Motor neuron (in vitro differentiated cells): ENCODE results near the gene PRSS16. TPM values are rescaled to one million over a fixed set of nuclear protein-coding genes. Genes with fewer than 3 reads are reported as not detected.

Experiments
- ATAC-seq, 8 experiments: fragments of 200-7000 bp; cut with Tn5 transposase; replicated peaks in 6 of 8; 2 replicates each; pipeline ENCODE4 v1.8.0; 2021; ENCODE audit warnings: mild to moderate bottlenecking in 8 of 8, moderate library complexity in 8 of 8
- H3K27ac ChIP-seq, 2 donors: fragments of 250-450 bp; sonication (Bioruptor Pico); 2 replicates each; pipeline ENCODE4 v1.9.0; 2021; ENCODE audit warnings: antibody characterized with exemption in 2 of 2, mild to moderate bottlenecking in 2 of 2, moderate library complexity in 1 of 2
- H3K4me1 ChIP-seq, 2 donors: fragments of 250-450 bp; sonication (Bioruptor Pico); replicated peaks in 1 of 2; 2 replicates each; pipeline ENCODE4 v1.6.1; 2021; ENCODE audit warnings: antibody characterized with exemption in 2 of 2, mild to moderate bottlenecking in 2 of 2, moderate library complexity in 1 of 2
- H3K4me3 ChIP-seq, 5 donors: fragments of 250-450 bp; sonication (Bioruptor Pico); 2 replicates each; pipeline ENCODE4 v1.9.0; 2021; ENCODE audit warnings: antibody characterized with exemption in 5 of 5, mild to moderate bottlenecking in 5 of 5, moderate library complexity in 4 of 5
- WGBS, 10 experiments: fragments of 450-650 bp; shearing (Covaris generic); methylation state at CpG; one replicate each; pipeline ENCODE4 v1.0.0; 2022; 5-methylcytosine and 5-hydroxymethylcytosine counted together
- in situ Hi-C, 9 experiments: fragments of 400-800 bp; cut with MboI; loops; one replicate each; pipeline ENCODE4 v1.15.0; 2021; ENCODE audit warnings: low sequenced_read_pairs in 9 of 9, low pct_unique_long_range_greater_than_20kb in 2 of 9; ENCODE audit not compliant: unreplicated experiment in 9 of 9
- total RNA-seq, 8 experiments: library from RNA; unstranded; fragments of 300-600 nt; gene quantifications; 2 replicates each; pipeline versions ENCODE4 v1.2.3 to v1.2.4, GENCODE V29; 2022

Gene PRSS16
- total RNA-seq, 8 experiments from 2014 or later, result 0.21 to 2.1 (median 0.79) TPM

DNA sequence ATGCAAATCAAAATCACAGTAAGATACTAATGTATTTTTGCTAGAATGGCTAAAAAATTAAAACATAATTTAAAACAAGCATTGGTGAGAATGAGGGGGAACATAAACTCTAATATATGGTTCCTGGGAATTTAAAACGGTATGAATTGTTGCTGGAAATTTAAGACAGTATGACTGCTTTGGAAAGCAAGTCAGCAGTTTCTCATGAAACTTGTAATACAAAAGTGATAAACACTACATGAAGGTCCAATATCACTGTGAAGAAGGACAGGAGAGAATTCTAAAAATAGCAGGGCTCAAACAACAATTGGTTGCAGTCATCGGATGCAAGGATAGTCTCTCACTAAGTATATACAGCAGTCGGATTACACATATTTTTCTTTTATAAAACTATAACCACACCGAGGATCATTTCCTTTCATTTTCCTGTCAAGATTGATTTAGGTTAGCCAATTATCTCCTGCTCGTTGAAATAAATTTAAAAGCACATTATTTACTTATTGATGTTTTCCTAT lies 18.5 kb upstream of the PRSS16 start:
- 24 to 94% (median 83%) methylated on average over 3 to 5 of the region's 5 CpGs for WGBS, 10 experiments
- Histone ChIP-seq H3K4me1 (no peaks in the 10 kb centered on the region), H3K27ac (no peak overlapping the region), H3K4me3 (no peak overlapping the region)
- in situ Hi-C loops, result no loop called here
- ATAC-seq, result no peak

DNA sequence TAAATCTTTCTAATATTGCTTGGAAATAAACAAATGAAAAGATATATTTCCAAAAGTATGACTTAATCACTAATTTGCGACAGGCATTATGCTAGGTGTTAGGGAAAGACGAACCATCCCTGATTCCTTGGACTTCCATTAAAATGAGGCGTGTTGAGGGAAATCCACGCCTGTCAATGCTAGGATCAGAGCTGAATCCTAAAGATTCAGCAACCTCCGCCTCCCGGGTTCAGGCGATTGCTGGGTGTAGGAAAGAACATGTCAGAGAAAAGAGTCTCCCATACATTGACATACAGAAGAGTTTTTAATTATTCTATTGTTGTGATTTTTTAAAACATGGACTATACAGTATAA lies 16.8 kb upstream of the PRSS16 start:
- H3K4me3 ChIP-seq, result peak overlapping the region in 2 of 5 donors; percentile 17 to 29
- no peaks in the 10 kb centered on the region for H3K4me1 ChIP-seq
- no peak overlapping the region for H3K27ac ChIP-seq
- ATAC-seq, result peak in 3 of 8 experiments; percentile 7 to 31 (median 12)
- 8 to 61% (median 22%) methylated on average over 2 to 7 of the region's 7 CpGs for WGBS, 10 experiments
- in situ Hi-C loops, result no loop called here

- H3K27ac ChIP-seq, result no peak overlapping the region
- WGBS, 10 experiments, result 20 to 83% (median 72%) methylated on average over 2 to 3 of the region's 3 CpGs; no CpG with 5 or more reads in 2 of the 10 experiments
- no peak for ATAC-seq
- in situ Hi-C loops, result no loop called here
- no peak overlapping the region for H3K4me3 ChIP-seq
- H3K4me1 ChIP-seq, result no peaks in the 10 kb centered on the region
Measured at GRCh38 chr6:27234576-27234975, 12.9 kb upstream of the PRSS16 start.

GRCh38 chr6:27237089-27237803 lies 10.3 kb upstream of the PRSS16 start:
- Histone ChIP-seq H3K27ac (no peak overlapping the region), H3K4me1 (no peaks in the 10 kb centered on the region), H3K4me3 (peak overlapping the region in 2 of 5 donors; percentile 16 to 18)
- in situ Hi-C loops, result no loop called here
- ATAC-seq, result peak in 5 of 8 experiments; percentile 56 to 82 (median 69)
- 0 to 39% (median 18%) methylated on average over 3 to 19 of the region's 20 CpGs for WGBS, 10 experiments

GRCh38 chr6:27238010-27238983 lies 9.2 kb upstream of the PRSS16 start:
- 1 to 65% (median 8%) methylated on average over 2 to 26 of the region's 41 CpGs for WGBS, 10 experiments
- no peak overlapping the region for H3K27ac ChIP-seq
- peak in 3 of 8 experiments; percentile 12 to 41 (median 23) for ATAC-seq
- in situ Hi-C loops, result no loop called here
- peak overlapping the region in 2 of 5 donors; percentile 16 to 18 for H3K4me3 ChIP-seq
- H3K4me1 ChIP-seq, result no peaks in the 10 kb centered on the region

DNA sequence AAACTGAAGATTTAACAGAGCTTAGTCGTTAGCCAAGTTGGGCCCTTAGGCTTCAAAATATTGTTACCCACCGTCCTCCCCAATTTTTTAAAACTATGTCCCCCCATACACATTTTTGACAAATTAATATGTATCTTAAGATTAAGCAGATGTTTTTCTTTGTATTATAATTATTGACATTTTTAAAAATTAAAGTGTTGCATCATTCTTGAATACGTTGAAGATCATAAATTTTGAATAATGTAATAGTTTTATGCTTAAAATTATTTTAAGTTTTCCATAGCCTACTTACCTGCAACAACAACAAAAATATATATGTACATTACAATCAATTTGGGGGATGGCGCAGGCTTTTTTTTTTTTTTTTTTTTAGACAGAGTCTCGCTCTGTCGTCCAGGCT lies 8.2 kb upstream of the PRSS16 start:
- Histone ChIP-seq H3K4me3 (no peak overlapping the region), H3K4me1 (no peaks in the 10 kb centered on the region), H3K27ac (no peak overlapping the region)
- no peak for ATAC-seq
- in situ Hi-C loops, result no loop called here
- WGBS, 10 experiments, result 0 to 100% (median 80%) methylated on average over 2 to 6 of the region's 6 CpGs

GRCh38 chr6:27241443-27241842 lies 6.1 kb upstream of the PRSS16 start:
- 41 to 100% (median 80%) methylated on average over 1 to 7 of the region's 7 CpGs; no CpG with 5 or more reads in 1 of the 10 experiments for whole genome bisulfite sequencing, 10 experiments
- no peak overlapping the region for H3K4me3 ChIP-seq
- ATAC-seq, result peak in 1 of 8 experiments; percentile 13
- H3K4me1 ChIP-seq, result no peaks in the 10 kb centered on the region
- in situ Hi-C loops, result no loop called here
- no peak overlapping the region for H3K27ac ChIP-seq

DNA sequence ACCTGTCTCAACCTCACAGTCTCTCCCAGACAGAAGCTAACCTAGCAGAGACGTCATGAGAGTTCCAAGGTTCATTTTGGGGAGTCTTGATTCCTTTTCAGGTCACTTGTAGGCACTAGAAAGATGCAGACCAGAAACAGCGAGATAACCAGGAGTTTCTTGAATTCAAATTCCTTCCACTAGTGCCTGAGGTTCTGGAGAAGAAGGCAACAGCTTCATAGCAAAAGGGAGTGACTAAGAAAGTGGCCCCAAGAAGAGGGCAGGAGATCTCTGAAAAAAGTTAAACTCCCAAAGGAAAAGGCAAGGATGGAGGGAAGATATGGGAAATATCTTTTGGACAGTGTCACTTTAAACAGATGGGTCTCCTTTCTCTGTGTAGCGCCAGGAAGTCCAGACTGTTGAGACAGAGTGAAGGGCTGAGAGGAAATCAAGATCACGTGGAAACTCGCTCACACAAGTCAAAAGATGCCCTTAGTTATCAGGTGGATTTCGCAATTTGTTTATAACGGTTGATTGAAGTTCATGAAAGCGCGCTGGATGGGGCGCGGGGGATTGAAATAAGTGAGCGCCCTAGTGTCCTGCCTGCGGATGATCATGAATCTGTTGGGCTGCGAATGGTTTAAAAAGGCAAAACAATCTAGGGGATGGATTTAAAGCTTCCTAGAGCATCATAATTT lies 4.8 kb upstream of the PRSS16 start:
- in situ Hi-C loops, result no loop called here
- 53 to 100% (median 76%) methylated on average over 1 to 14 of the region's 14 CpGs for WGBS, 10 experiments

DNA sequence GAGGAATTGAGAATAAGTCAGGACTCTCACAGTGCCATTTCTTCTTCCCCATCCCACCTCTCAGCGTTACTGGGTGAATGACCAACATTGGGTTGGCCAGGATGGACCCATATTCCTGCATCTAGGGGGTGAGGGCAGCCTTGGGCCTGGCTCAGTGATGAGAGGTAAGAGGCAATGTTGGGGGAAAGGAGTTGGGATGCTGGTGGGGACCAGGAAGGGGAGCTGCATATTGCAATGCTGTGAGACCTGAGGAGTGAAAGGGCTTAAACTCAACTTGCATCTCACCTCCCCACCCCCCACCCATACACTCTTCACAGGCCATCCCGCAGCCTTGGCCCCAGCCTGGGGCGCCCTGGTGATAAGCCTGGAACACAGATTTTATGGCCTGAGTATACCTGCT lies 1.3 kb downstream of the PRSS16 start:
- ATAC-seq, result no peak
- peaks cover 0 to 3% of the 10 kb centered on the region in 2 donors for H3K4me1 ChIP-seq
- WGBS, 10 experiments, result 29 to 67% methylated on average over 1 of the region's 3 CpGs; no CpG with 5 or more reads in 8 of the 10 experiments

More for the DNA sequence above, 4.8 kb upstream of the PRSS16 start:
- ATAC-seq, result no peak
- H3K4me3 ChIP-seq, result no peak overlapping the region
- H3K27ac ChIP-seq, result no peak overlapping the region
- H3K4me1 ChIP-seq, result no peaks in the 10 kb centered on the region

DNA sequence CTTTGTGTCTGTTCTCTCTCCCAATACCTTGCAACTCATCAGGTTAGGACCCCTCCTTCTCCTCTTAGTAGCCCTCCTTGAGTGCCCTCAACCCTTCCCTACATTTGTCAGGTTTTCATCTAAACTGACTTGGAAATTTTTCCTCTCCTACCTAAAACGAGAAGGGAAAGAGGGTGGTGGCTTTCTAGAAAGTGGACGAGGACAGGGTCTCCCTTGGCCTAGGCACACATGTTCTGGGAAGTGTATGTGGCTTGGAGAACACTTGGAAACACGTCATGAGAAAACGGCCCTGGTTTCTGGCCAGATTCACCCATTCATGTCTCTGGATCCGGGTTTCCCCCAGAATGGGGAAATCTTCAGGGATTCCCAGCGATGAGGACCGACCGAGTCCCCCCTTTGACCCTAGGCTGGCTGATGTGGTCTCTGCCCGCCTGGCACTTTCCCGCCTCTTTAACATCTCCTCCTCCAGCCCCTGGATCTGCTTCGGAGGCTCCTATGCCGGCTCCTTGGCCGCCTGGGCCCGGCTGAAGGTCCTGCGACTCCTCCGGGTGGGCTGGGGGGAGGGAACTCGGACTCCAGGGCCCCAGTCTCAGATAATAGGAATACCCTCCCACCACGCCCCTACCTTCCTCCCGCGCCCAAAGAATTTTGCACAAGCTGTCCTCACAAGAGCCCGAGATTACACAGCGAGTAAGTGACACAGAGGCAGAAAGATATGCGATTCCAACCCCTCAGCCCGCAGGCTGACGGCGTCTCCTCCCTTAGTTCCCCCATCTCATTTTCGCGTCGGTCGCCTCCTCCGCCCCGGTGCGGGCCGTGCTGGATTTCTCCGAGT lies 3.0 kb downstream of the PRSS16 start:
- H3K4me3 ChIP-seq, result peak overlapping the region; percentile 29 to 53 (median 42)
- in situ Hi-C loops, result no loop called here
- ATAC-seq, result peak in 1 of 8 experiments; percentile 42
- H3K27ac ChIP-seq, result no peak overlapping the region
- 4 to 26% (median 8%) methylated on average over 2 to 11 of the region's 35 CpGs; no CpG with 5 or more reads in 5 of the 10 experiments for WGBS, 10 experiments
- H3K4me1 ChIP-seq, result peaks cover 0 to 3% of the 10 kb centered on the region in 2 donors

More for the DNA sequence above, 1.3 kb downstream of the PRSS16 start:
- Histone ChIP-seq H3K27ac (no peak overlapping the region), H3K4me3 (no peak overlapping the region)
- in situ Hi-C loops, result no loop called here

- in situ Hi-C loops, result no loop called here
- peak in 7 of 8 experiments; percentile 50 to 91 (median 88) for ATAC-seq
Measured at GRCh38 chr6:27251112-27251605, 3.7 kb downstream of the PRSS16 start.

More at GRCh38 chr6:27251112-27251605, 3.7 kb downstream of the PRSS16 start:
- peak overlapping the region; percentile 29 to 53 (median 42) for H3K4me3 ChIP-seq
- peaks cover 0 to 3% of the 10 kb centered on the region in 2 donors for H3K4me1 ChIP-seq
- peak overlapping the region in 1 of 2 donors; percentile 31 for H3K27ac ChIP-seq
- 0% methylated on average over 5 of the region's 32 CpGs; no CpG with 5 or more reads in 9 of the 10 experiments for WGBS, 10 experiments
